ENCODE measurements around the gene ASIP.
"Not testable (repeated sequence)": the region's sequence is repeated elsewhere in the genome, so short reads cannot be mapped to it uniquely, and the experiment has no call there.

GRCh38 chr20:34224251-34224650 lies 17.0 kb upstream of the ASIP start:
- TF ChIP-seq POLR2A, POLR2AphosphoS5, POU2F2 (IDR thresholded peaks at IDR 0.05; ENCODE audit: low read depth, low read length): not testable (repeated sequence)

Measured in GM12891 (cell line).